ENCODE measurements around the gene MAD1L1. TPM values are rescaled to one million over a fixed set of nuclear protein-coding genes. Genes with fewer than 3 reads are reported as not detected.
A peak's percentile ranks its signal among the peaks of the same experiment; 100 is the strongest.

MAD1L1 gene
- total and polyA plus RNA-seq, 2 of the 4 experiments (the other 2 are of a cell fraction) = 29.0 to 40.9 TPM

- Histone ChIP-seq H4K20me1 (ENCODE audit: insufficient read depth, low read length) (no peaks in the 10 kb centered on the region), H3K9me1 (ENCODE audit: insufficient read depth, low read length) (no peaks in the 10 kb centered on the region; the same call in 1 of the 2 replicates), H2AK5ac (ENCODE audit: low read depth, low read length) (no peak overlapping the region), H3K79me1 (ENCODE audit: low read depth in 1 of 2, low read length in 2 of 2) (0 out of 4 replicates have a peak, but pooled peaks cover 0 to 4% of the 10 kb centered on the region in 2 experiments), H3K4me3 (ENCODE audit: insufficient read depth, low read depth, low read length) (no peak overlapping the region), H3K36me3 (ENCODE audit: control insufficient read depth, insufficient read depth, low read length) (no peaks in the 10 kb centered on the region; the same call in 1 of the 2 replicates), H3K14ac (replicated peaks; ENCODE audit: low read depth, low read length) (no peak overlapping the region), H3K23ac (ENCODE audit: low read depth, low read length) (no peak overlapping the region), H2BK120ac (ENCODE audit: low read depth, low read length) (no peak overlapping the region), H3K4me2 (ENCODE audit: low read depth, low read length) (no peak overlapping the region), H2BK5ac (ENCODE audit: low read depth, low read length, poor library complexity, severe bottlenecking) (no peak overlapping the region), H4K8ac (ENCODE audit: low read depth in 2 of 2, low read length in 2 of 2) (no peak overlapping the region), H2AFZ (replicated peaks; ENCODE audit: low read length, poor library complexity) (no peak overlapping the region), H2AK9ac (replicated peaks; ENCODE audit: low read depth, low read length, poor library complexity) (peak overlapping the region; percentile 16), H3K9ac (ENCODE audit: low read depth, low read length) (no peak overlapping the region), H2BK20ac (ENCODE audit: low read depth, low read length) (no peak overlapping the region), H4K5ac (ENCODE audit: low read depth, low read length) (no peak overlapping the region), H3K56ac (ENCODE audit: extremely low read depth, insufficient read depth, low read length) (no peak overlapping the region), H4K91ac (ENCODE audit: insufficient read depth, low read depth, low read length) (no peak overlapping the region), H3K18ac (ENCODE audit: low read depth, low read length) (no peak overlapping the region), H3K9me3 (ENCODE audit: control insufficient read depth, insufficient read depth, low read length) (no peaks in the 10 kb centered on the region), H3K4ac (ENCODE audit: low read depth, low read length) (no peak overlapping the region), H3K27me3 (ENCODE audit: control insufficient read depth, insufficient read depth, low read length) (no peaks in the 10 kb centered on the region), H2BK15ac (ENCODE audit: low read depth, low read length) (no peak overlapping the region), H3K27ac (ENCODE audit: insufficient read depth, low read length) (no peak overlapping the region), H3K4me1 (ENCODE audit: control insufficient read depth, insufficient read depth, low read length) (no peaks in the 10 kb centered on the region)
- in situ Hi-C loops (cut with MboI; ENCODE audit: low sequenced_read_pairs) = no loop called here
- intact Hi-C loops (cut with micrococcal nuclease) = no loop called here
- TF ChIP-seq, protein P1, sequence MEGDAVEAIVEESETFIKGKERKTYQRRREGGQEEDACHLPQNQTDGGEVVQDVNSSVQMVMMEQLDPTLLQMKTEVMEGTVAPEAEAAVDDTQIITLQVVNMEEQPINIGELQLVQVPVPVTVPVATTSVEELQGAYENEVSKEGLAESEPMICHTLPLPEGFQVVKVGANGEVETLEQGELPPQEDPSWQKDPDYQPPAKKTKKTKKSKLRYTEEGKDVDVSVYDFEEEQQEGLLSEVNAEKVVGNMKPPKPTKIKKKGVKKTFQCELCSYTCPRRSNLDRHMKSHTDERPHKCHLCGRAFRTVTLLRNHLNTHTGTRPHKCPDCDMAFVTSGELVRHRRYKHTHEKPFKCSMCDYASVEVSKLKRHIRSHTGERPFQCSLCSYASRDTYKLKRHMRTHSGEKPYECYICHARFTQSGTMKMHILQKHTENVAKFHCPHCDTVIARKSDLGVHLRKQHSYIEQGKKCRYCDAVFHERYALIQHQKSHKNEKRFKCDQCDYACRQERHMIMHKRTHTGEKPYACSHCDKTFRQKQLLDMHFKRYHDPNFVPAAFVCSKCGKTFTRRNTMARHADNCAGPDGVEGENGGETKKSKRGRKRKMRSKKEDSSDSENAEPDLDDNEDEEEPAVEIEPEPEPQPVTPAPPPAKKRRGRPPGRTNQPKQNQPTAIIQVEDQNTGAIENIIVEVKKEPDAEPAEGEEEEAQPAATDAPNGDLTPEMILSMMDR (conservative IDR thresholded peaks at IDR 0.05; ENCODE audit: low read depth, low read length) = no peak
- TF ChIP-seq RAD21 (IDR thresholded peaks at IDR 0.05; ENCODE audit: low read length) = no peak
- ATAC-seq (ENCODE audit: low read depth) (no peak), DNase-seq (no peak)
- CTCF ChIA-PET = no interaction called here
- BruUV-seq (replicated peaks) = no TSS peak
- dilution Hi-C loops (cut with HindIII; ENCODE audit: low sequenced_read_pairs, unreplicated experiment) = no loop called here
- POLR2A ChIA-PET (ENCODE audit: unreplicated experiment) = no interaction called here
- 100% methylated on average over 10 of the region's 43 CpGs; no CpG with 5 or more reads in 1 of the 2 experiments for WGBS, 2 experiments (ENCODE audit: extremely low coverage in 2 of 2, insufficient read length in 1 of 2)
These were observed 244.9 kb downstream of the MAD1L1 start for GRCh38 chr7:1987591-1988532.
